Left forelimb (tissue), 1 donor: ENCODE measurements around the gene CTBP2.

ENCODE experiments used
- DNase-seq: peaks from one replicate; pipeline ENCODE4 v3.0.0-alpha.2; 2018; ENCODE audit warnings: low spot score

The CTBP2 gene

DNA sequence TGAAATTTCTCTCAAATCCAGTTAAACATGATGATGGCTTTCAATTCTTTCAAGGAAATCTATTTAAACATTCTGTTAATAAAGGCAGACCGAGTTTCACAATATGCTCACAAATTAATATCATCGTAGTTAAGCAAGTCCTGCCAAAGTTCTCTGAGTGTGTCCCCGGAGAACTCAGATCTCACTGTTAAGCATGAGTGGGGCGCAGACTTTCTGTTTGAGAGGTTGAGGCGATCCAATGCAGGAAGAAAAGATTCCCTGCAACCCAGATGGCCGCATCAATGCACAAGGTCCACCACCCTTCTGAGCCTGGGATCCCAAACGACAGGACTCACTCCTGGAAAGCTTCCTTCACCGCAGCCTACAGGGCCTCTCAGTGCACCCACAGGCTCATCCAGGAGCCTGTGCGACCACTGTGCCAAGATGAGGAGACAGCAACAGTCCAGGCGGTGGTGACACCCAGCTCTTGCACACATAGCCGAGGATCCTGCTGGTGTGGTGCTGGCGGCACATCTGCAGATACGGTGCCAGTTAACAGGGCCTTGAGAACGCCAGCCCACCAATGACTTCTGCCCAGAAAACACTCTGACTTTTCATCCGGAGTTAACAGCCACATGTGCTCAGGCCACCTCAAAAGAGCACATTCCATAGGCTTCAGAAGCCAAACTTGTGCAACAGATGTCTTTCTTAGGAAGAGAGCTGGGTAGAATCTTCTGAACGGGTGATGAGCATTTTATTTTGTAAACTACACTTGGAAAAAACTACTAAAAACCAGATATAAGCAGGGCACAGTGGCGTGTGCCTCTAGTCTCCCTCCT, 116.3 kb downstream of the CTBP2 start:
- DNase-seq: no peak

DNA sequence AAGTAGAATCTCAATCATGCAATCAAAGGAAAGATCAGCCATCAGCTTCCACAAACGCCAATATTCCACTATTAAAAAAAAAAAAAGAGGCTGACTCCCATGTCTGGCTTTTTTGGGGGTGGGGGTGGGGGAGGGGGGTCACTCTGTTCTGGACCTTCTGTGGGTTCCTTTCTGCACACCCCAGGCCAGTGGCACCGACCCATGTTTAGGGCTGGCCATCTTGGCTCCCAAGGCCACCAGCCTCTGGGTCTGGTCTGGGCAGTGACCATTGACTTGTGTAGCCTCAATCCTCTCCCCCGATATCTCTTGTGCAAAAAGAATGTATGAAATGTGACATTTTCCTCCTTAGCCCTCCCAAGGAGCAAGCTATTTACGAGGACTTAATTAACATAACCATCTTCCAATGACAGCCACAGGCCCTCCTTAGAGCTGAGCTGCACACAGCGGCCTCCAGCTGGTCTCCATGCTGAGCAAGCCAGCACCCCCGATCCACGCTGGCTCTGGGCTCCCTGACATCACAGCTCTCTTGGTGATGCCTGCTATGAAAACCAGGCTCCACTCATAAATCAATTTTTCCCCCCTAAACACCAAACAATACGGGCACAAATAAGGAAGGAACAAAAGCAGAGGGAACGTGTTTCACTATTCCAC, 118.4 kb downstream of the CTBP2 start:
- DNase-seq: no peak

DNA sequence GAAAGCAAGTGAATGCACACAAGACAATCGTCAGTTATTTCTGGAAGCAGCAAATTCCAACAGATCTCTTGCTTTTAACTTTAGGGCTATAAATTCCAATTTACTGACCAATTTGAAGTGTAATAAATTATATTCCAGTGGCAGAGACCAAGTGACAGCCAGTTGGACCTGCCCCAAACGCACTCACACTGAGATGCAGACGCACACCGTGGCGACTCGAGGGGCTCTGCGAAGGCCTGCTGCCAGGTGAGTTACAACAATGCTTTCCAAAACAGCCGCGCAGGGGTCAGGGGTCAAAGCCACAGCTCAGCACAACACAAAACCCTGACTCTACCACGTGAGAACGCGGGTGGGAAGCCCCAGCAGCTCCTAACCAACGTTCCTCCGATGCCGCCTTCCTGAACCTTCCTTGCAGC, 121.0 kb downstream of the CTBP2 start:
- no peak for DNase-seq

DNA sequence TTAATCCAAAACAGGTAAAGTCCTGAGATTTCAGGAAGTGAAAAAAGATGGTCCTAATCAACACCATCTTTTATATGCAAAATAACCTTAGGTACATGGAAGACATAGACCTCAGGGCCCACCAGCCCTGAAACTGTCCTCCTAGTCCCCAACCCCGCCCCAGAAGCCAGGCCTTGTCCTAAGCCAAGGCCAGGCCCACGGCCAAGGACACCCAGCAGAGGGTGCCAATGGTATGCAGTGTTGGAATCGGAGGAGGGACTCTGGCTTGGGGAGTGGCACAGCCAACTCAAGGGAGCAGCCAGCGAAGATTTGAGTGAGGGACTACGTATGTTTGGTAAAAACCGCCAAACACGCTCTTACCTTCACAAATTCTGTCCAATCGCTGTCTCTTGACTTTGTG, 121.7 kb downstream of the CTBP2 start:
- no peak for DNase-seq

DNA sequence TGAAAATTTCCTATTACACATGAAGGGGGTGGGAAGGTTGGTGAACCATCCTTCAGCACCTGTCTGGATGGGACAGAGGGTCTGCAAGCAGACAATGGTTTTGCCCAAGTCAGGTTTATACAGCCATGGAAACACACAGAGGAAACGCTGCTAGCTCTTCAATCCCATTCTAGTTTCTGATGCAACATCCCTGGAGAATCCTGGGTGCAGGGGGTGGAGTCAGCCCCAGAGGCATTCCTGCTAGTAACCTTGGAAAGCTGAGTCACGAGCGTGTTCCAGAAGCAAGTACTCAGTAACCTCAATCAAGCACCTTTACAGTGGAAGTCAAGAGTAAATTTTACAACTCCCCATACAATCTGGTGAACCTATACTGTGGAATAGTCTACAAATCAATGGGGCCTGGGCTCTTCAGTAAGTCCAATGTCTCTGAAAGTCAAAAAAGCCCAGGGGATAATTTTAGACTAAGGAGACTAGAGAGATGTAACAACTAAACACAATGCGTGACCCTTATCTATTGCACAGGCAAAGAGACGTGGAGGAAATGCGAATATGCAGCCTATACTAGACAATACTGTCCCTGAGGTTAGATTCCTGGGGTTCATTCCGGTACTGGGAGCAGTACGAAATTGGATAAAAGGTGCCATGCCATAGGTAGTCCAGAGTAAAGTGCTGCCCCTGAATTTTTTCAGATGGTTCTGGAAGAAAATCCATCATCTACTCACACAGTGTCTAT, 123.1 kb downstream of the CTBP2 start:
- no peak for DNase-seq

DNA sequence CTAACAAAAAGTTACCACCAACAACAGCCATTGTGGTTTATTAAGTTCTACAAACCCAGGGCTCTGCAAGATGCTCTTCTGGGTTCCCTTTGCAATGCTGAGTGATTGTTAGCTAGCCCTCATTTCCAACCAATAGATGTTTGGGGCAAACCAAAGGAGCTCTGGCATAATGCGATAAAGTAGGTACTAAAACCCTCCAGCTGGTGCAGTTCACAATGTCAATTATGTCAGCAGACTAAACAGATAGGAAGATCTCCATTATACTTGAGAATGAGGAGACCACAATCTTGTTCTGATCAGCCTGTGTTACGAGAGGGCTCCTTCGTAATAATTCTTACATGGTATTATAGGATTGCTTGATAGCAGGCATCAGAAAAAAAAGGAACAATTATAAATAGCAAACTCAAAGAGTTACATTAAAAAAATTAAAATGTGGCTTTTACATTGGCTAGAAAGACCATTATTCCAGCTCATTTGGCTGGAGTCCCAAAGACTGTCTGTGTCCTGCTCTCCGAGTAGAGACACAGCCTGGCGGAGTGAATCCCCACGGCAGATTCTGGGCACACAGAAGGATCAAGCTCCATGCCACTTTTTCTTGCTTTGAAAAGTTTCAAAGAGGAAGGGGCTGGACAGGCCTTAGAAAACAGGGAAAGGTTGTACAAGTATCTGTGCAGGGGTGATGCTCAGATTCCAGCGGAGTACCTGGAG, 124.6 kb downstream of the CTBP2 start:
- DNase-seq: no peak

DNA sequence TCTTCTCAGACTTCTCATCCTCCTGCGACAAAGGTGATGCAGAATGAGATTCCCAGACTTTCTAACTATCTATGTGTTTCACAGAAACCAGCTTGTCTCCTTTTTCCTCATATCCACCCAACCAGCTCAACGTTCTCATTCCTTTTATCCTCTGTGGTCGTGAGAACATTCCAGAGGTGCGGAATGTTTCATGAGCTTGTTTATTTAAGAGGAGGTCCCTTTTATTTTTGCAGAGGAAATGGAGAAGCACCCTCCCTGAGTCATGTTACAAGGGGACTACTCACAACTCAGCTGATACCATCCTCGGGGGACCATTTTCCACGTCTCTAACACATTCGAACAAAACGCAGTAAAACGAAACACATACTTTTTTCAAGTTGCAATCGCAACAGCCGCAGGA, 125.2 kb downstream of the CTBP2 start:
- no peak for DNase-seq

DNA sequence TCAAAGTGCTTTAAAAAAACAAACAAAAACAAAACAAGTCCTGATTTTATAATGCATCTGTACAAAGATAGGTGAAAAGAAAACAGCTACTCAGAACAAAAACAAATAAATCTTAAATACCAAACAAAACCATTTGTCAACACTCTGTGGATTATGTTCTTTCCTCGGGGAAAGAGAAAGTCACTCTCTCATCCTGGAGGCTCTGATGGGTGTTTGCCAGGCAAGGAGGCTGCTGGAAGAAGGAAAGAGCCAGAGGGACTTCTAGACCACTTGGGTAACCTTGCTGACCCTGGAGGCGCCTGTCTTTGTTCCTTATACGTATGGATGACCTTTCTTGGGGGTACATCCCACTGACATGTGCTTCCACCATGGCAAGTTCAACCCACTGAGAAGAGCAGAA, 125.7 kb downstream of the CTBP2 start:
- no peak for DNase-seq

DNA sequence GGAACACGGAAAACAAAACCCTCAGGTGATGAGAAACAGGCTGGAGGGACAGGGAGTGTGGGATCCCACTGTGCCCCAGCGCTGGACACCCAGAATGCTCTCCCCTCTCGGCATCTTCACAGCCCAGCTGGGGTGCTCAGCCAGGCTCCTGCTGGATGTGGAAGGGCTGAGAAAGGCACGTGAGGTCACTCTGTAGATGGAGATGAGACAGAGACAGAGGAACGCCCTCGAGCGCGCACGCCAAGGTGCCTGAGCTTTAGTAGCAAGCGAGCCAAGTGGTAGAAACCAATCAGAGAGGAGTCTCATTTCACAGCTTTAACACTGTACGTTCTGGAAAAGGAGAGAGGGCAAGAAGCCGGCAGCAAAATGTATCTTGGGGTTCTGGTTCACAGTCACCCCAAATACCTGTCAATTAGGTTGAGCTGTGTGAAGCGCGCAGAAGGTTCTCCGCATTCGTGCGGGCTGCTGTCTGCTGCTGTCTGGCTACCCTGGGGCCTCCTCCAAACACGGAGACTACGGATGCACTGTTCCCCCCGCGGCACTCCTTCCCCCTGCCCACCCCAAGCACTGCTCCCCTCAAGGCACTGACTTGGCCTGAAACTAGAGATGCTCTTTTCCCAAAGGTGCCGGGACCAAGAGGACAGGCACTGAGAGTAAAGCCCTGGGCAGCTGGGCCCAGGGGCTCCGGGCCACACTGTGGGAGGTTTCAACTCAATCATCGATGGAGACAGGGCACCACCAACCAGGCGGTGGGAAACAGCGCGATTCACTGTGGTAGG, 127.0 kb downstream of the CTBP2 start:
- DNase-seq: no peak

DNA sequence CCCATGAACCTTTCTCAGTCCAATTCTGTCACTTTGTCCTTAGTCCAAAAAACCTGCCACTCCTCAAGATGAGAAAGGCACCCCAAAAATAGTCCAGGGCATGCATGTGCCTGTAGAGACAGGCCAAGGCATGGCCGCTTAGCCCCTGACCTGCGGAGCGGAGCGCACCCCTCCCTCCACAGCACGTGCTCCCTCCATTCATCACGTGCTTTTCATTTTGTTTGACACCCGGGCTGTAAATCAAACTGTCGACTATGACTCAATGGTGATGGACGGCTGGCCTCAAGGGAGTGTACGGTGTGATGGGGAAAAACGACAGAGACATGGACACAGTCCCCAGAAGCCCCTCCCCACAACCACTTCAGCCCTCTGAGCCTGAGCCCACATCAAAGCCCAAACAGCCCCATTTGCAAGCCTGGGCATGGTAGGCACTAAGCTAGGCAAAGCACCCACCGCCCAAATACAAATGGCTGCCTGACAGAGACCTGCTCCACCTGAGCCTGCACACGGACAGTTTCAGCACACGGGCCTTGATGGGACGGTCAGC, 127.8 kb downstream of the CTBP2 start:
- no peak for DNase-seq

DNA sequence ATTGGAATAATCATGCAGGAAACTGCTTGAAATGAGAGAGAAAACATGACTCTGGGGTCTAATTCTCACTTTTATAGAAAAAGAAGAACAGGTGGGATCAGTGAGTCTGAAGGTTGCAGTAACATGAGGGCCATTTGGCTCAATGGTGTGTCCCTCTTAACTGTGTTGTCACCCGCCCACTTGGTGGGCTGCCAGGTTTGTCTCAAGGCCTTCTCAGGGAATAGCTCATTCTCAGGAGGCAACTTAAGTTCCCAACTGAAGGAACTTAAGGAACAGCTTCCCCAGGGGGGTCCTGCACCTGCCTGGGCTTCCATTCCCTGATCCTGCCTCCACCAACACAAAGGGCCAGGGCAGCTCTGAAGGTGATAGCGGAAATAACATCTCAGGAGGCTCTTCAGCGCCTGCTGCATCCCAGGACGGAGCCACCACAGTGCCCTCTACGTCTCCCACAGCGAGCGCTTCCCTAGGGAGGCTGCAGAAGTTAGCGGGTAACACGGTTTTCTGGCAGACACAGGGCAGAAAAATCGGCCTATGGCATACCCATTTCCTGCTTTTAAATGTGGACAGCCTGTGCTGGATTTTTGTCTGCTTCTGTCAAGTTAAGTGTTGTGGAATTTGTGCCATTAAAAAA, 129.7 kb downstream of the CTBP2 start:
- DNase-seq: no peak

DNA sequence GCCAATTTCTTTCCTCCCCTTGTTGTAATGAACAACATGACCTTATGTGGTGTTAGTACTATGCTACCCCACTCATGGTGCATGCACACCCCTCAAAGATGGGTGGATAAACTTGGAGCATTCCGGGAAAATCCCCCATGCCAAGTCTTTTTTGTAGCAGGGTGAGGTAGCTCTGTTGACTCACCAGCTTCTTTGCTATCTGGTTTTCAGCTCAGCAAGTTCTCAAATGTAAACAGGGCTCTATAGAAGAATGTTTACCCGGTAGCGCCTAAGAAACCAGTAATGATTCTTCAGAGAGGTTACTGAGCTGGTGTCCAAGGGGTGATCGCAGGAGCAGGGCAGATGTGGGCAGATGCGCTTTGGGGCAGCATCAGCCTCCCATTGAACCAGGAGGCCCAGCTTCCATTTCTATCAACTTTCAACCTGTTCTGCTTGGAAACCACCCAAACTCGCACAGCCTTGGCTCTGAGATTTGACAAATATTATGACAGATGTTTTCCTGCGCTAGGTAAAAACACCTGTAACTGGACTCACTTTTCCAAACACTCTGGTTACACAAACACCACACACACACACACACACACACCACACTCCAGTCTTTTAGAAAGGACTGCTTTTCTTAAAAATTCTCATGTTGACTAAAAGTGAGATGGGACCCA, 130.7 kb downstream of the CTBP2 start:
- DNase-seq: no peak

DNA sequence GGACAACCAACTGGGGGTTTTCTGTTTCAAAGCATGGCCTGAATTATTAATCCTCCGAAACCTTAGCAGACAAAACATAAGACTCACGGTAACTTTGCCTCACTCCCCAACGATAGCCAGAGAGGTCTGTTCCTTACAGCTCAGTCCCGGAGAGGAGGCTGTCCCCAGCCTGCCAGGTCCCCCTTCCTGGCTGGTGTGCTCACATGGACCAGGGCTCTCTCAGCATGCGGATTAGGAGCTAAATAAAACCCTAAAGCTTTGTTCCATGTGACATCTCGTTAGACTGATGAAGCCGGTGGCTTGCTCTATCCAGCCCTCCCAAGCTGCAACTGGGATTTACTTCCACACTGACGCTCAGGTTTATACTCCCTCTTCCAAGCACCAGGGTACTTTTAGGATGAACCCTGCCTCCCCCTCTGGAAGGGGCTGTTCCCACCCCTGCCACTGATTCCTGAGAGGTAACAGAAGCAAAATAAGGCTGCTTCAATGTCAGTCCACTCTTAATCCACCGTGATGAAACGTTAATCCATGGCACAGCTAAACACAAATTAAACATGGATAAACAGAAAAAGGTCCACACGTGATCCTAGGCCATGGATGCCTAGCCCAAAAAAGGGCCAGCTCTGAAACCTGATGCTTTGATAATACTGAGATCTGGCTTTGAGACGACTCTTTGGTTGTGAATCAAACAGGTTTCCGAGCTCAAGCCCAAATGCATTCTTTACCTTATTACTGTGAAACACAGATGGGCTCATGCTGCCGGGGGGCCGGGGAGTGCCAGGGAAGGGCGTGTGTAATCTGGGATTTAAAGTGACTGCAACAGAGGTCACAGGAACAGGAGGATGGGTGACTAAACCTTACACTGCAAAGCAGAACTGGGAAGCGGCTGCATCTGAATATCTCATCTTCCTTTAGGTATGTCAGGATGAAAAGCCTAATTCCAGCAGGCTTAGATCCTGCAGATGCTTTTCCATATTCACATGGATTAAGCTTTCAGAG, 132.2 kb downstream of the CTBP2 start:
- DNase-seq: no peak

DNA sequence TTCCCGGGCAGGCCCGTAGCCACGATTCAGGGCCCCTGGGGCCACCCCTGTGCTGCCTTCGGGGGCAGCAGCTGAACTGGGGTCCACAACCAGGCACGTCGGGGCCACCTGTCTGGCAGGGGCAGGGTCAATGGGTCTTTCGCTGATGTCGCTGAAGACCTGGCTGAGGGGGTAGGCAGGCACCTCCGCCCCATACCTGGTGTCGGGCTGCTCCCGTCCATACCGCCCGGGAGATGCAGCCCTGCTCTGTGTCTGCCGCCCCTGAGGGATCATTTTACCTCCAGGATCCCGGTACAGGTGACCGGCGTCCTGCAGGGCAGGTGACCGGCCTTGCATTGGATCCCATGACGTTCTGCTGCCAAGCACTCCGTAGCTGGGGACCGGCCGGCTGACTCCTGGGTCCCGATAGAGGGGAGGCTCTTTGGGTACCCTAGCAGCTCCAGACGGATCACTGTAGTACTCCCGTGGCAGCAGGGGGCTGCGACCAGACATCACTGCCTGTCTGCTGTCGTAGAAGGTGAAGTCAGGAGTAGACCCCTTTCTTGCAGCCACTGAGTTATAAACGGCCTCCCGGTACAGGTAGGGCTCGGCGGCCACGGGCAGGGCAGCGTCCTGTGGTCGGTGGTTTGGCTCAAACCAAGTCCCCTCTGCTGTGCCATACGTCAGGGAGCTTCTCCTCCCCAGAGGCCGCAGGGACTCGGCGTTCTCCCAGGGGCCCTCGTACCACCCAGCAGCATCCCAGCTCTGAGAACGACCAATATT, 133.2 kb downstream of the CTBP2 start:
- DNase-seq: no peak

DNA sequence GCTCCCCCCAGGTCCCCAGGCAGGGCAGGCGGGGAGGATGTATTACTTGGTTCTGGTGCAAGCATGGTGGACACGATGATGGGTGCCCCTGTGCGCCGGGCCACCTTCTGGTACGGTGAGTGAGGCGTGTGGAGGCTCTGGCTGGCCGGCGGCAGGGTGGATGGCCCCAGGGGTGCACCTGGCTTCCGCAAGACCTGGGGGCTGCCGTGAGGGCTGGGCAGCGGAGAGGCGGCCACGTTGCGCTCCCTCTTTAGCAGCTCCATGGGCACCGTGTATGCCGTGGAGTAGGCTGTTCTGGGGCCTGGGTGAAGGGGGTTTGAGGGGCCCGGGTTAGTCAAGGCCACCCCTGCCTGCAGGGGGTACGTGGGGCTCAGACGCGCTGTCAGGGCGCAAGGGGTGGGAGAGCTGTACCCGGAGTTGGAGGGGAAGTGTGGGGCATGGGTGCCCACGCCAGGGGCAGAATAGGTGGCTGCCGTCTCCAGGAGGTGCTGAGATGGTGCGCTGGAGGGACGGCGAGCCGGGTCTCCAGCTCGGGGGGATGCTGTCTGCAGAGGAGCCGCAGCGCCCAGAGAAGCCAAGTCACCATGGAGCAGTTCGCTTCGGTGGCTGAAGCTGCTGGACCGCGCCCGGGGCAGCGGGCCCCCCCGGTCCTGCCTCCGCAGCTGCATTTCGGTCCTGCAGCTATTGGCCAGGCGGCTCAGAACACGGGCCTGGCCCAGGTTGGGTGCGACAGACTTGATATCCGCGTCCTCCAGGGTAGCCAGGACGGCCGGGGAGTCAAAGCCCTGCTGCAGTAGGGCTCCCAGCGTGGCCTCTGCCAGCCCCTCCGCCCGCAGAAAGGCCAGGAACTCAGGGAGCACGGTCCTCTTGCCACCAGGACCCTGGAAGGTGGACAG, 134.1 kb downstream of the CTBP2 start:
- no peak for DNase-seq

DNA sequence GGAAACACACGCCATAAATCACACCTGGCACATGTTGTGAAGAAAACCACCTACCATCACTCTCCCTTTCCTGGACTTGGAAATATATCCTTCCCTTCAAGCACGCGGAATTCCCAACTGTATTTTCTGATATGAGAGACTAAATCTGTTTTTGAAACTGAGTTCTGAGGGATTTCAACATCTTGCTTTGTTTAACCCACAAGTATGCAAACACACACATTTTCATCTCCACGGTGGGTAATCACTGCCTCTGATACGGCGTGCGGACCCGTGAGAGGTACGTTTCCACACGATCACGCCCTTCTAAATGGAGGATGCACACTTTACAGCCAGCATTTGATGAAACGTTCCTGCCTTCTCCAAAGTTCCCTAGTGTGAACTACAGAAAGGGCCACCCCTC, 135.0 kb downstream of the CTBP2 start:
- DNase-seq: no peak
